Melanocyte of skin (primary cell): ENCODE measurements around the gene TSSK6. TPM values are rescaled to one million over a fixed set of nuclear protein-coding genes. Genes with fewer than 3 reads are reported as not detected.

Source experiments
- total RNA-seq, 2 donors: library from RNA; depleted of rRNA; stranded (reverse); fragments of >200 nt; gene quantifications; 2 replicates each; pipeline ENCODE4 v1.2.3, GENCODE V29; 2012

TSSK6 gene
- total RNA-seq, result 1 to 10 TPM in 1 of 2 donors, under 1 TPM in 1; 0.67 to 1.0 TPM

GRCh38 chr19:19514881-19515641 lies at the start of gene TSSK6:
TSSK6 (minus strand) TSS chr19:19515548; CDS start chr19:19515427, 121 bp downstream.

GRCh38 chr19:19538061-19538784 lies 22.9 kb upstream of the TSSK6 start, which contains the start of gene CILP2:
CILP2 (plus strand) TSS chr19:19538265; CDS start chr19:19538350, 85 bp downstream.

GRCh38 chr19:19528721-19529490 lies 13.6 kb upstream of the TSSK6 start, which contains the start of gene YJEFN3:
YJEFN3 (plus strand) TSS chr19:19528911; CDS start chr19:19528933, 22 bp downstream.

GRCh38 chr19:19515642-19516519 lies 533 bp upstream of the TSSK6 start, which contains the start of gene NDUFA13:
NDUFA13 (plus strand) TSS chr19:19516225; CDS start chr19:19516239, 14 bp downstream.

Other genes with a start within 250 kb of the TSSK6 start
- under 1 TPM in 1 of 2 donors, not detected in 1; under 0.01 TPM for gene TM6SF2, start 242.2 kb downstream of the TSSK6 start, total RNA-seq
- gene SUGP1, start 195.0 kb downstream of the TSSK6 start, total RNA-seq, result 10 to 100 TPM; 17.6 to 30.3 TPM
- gene MAU2, start 194.7 kb downstream of the TSSK6 start, total RNA-seq, result 10 to 100 TPM; 31.3 to 41.0 TPM
- 10 to 100 TPM; 80.2 to 89.9 TPM for gene GATAD2A, start 109.9 kb downstream of the TSSK6 start, total RNA-seq
- 100 to 1,000 TPM; 147 to 161 TPM for gene NDUFA13, start 677 bp upstream of the TSSK6 start, total RNA-seq
- under 1 TPM; 0.33 to 0.34 TPM for gene YJEFN3, start 13.4 kb upstream of the TSSK6 start, total RNA-seq
- gene CILP2, start 22.7 kb upstream of the TSSK6 start, total RNA-seq, result under 1 TPM in 1 of 2 donors, not detected in 1; 0.33 TPM
- gene PBX4, start 103.1 kb upstream of the TSSK6 start, total RNA-seq, result 1 to 10 TPM in 1 of 2 donors, under 1 TPM in 1; 0.34 to 2.0 TPM
- 1 to 10 TPM; 4.5 to 8.0 TPM for gene LPAR2, start 112.7 kb upstream of the TSSK6 start, total RNA-seq
- gene GMIP, start 128.1 kb upstream of the TSSK6 start, total RNA-seq, result 1 to 10 TPM; 7.6 to 7.7 TPM
- 10 to 100 TPM; 70.9 to 79.8 TPM for gene ATP13A1, start 148.1 kb upstream of the TSSK6 start, total RNA-seq
- gene ZNF101, start 153.3 kb upstream of the TSSK6 start, total RNA-seq, result 1 to 10 TPM; 5.2 to 8.7 TPM
- 1 to 10 TPM; 2.8 to 3.3 TPM for gene ZNF14, start 217.6 kb upstream of the TSSK6 start, total RNA-seq